CD14-positive monocyte (primary cell): ENCODE results near the gene HPS5. TPM values are rescaled to one million over a fixed set of nuclear protein-coding genes. Genes with fewer than 3 reads are reported as not detected.

Experiments
- DNase-seq, 3 donors: peaks; one replicate each; pipeline ENCODE4 v3.0.0-alpha.2; 2011 to 2022
- H2AFZ ChIP-seq: 2 replicates; pipeline ENCODE4 v1.6.0; 2012; ENCODE audit warnings: mild to moderate bottlenecking, low read depth, low read length, inconsistent platforms; ENCODE audit not compliant: insufficient read depth, poor library complexity, severe bottlenecking
- H3K27ac ChIP-seq, 2 donors: 1 replicate in 1 of 2; 2 replicates in 1 of 2; pipeline ENCODE4 v1.5.1; 2012 to 2013; ENCODE audit warnings: low read length in 2 of 2, control low read depth in 1 of 2, inconsistent platforms in 1 of 2, low read depth in 1 of 2, mild to moderate bottlenecking in 1 of 2
- H3K27me3 ChIP-seq, 2 donors: one replicate each; pipeline versions ENCODE4 v1.6.0 to v1.6.1; 2011 to 2013; ENCODE audit warnings: low read length in 2 of 2; ENCODE audit not compliant: control insufficient read depth in 2 of 2, insufficient read depth in 2 of 2
- H3K36me3 ChIP-seq, 2 donors: replicated peaks in 1 of 2; 1 replicate in 1 of 2; 2 replicates in 1 of 2; pipeline versions ENCODE4 v1.5.1 to v1.6.1; 2012 to 2013; ENCODE audit warnings: low read length in 2 of 2, control low read depth in 1 of 2, inconsistent platforms in 1 of 2, mild to moderate bottlenecking in 1 of 2; ENCODE audit not compliant: insufficient read depth in 2 of 2, control insufficient read depth in 1 of 2
- H3K4me1 ChIP-seq, 2 donors: 1 replicate in 1 of 2; 2 replicates in 1 of 2; pipeline versions ENCODE4 v1.5.1 to v1.6.1; 2012 to 2013; ENCODE audit warnings: low read length in 2 of 2, control low read depth in 1 of 2, inconsistent platforms in 1 of 2, mild to moderate bottlenecking in 1 of 2, moderate library complexity in 1 of 2; ENCODE audit not compliant: insufficient read depth in 2 of 2, control insufficient read depth in 1 of 2
- H3K4me2 ChIP-seq: replicated peaks from 2 replicates; pipeline ENCODE3; 2012; ENCODE audit warnings: low read length, moderate library complexity, mild to moderate bottlenecking; ENCODE audit not compliant: poor library complexity, severe bottlenecking; ENCODE audit errors: extremely low read depth
- H3K4me3 ChIP-seq, 3 experiments: fragments of 200-600 bp in 1 of 3; sonication (generic) in 1 of 3; replicated peaks in 1 of 3; 1 replicate in 2 of 3; 2 replicates in 1 of 3; pipeline ENCODE4 v1.5.1; 2011 to 2013; ENCODE audit warnings: low read length in 3 of 3, mild to moderate bottlenecking in 3 of 3, control low read depth in 2 of 3, low read depth in 2 of 3, inconsistent platforms in 1 of 3, moderate library complexity in 1 of 3
- H3K79me2 ChIP-seq: 2 replicates; pipeline ENCODE4 v1.6.0; 2012; ENCODE audit warnings: mild to moderate bottlenecking, control low read depth, inconsistent platforms, low read length, moderate library complexity; ENCODE audit not compliant: insufficient read depth
- H3K9ac ChIP-seq: 2 replicates; pipeline ENCODE4 v1.6.0; 2017; ENCODE audit warnings: low read length, mild to moderate bottlenecking; ENCODE audit not compliant: insufficient read depth, poor library complexity, severe bottlenecking
- H3K9me3 ChIP-seq, 2 donors: replicated peaks in 1 of 2; 1 replicate in 1 of 2; 2 replicates in 1 of 2; pipeline versions ENCODE4 v1.5.1 to v1.6.1; 2012 to 2013; ENCODE audit warnings: low read length in 2 of 2, control low read depth in 1 of 2; ENCODE audit not compliant: control insufficient read depth in 1 of 2, insufficient read depth in 1 of 2
- H4K20me1 ChIP-seq: 2 replicates; pipeline ENCODE4 v1.6.0; 2012; ENCODE audit warnings: mild to moderate bottlenecking, low read length, control low read depth, moderate library complexity; ENCODE audit not compliant: insufficient read depth
- H3K27ac Mint-ChIP-seq, 7 donors: one replicate each; pipeline ENCODE4 v1.8.0; 2020; ENCODE audit warnings: mild to moderate bottlenecking in 7 of 7, mixed read lengths in 7 of 7, moderate library complexity in 6 of 7, inconsistent platforms in 2 of 7
- H3K27me3 Mint-ChIP-seq, 3 donors: one replicate each; pipeline ENCODE4 v1.8.0; 2021 to 2022; ENCODE audit warnings: low read depth in 3 of 3, mild to moderate bottlenecking in 3 of 3, mixed read lengths in 3 of 3, moderate library complexity in 3 of 3, inconsistent platforms in 1 of 3
- H3K36me3 Mint-ChIP-seq, 2 donors: one replicate each; pipeline ENCODE4 v1.8.0; 2020; ENCODE audit warnings: mixed read lengths in 2 of 2, inconsistent platforms in 1 of 2, mild to moderate bottlenecking in 1 of 2
- H3K4me1 Mint-ChIP-seq: one replicate; pipeline ENCODE4 v1.8.0; 2020; ENCODE audit warnings: mild to moderate bottlenecking, mixed read lengths
- H3K4me3 Mint-ChIP-seq, 2 donors: one replicate each; pipeline ENCODE4 v1.8.0; 2020; ENCODE audit warnings: mild to moderate bottlenecking in 2 of 2, mixed read lengths in 2 of 2, moderate library complexity in 1 of 2
- H3K9me3 Mint-ChIP-seq, 7 donors: one replicate each; pipeline ENCODE4 v1.8.0; 2020 to 2022; ENCODE audit warnings: mixed read lengths in 7 of 7, mild to moderate bottlenecking in 6 of 7, moderate library complexity in 6 of 7, inconsistent platforms in 2 of 7
- WGBS: methylation state at CpG from one replicate; pipeline ENCODE4 v1.1.5; 2013; ENCODE audit warnings: missing lambda C conversion rate; ENCODE audit not compliant: insufficient coverage; 5-methylcytosine and 5-hydroxymethylcytosine counted together
- intact Hi-C, 2 donors: fragments of 100-400 bp; cut with micrococcal nuclease; formaldehyde crosslinking; loops; one replicate each; pipeline versions ENCODE4 v1.15.0 to v1.15.1; 2023
- polyA minus RNA-seq: library from RNA; depleted of rRNA, polyadenylated mRNA; stranded (reverse); fragments of >200 nt; gene quantifications from 2 replicates; pipeline ENCODE4 v1.2.3, GENCODE V29; 2012
- polyA plus RNA-seq, 3 donors: library from polyadenylated mRNA; depleted of rRNA in 1 of 3; unstranded in 2 of 3; stranded (reverse) in 1 of 3; fragments of 300-500 nt in 2 of 3; fragments of >200 nt in 1 of 3; fragmentation: Illumina TruSeq in 2 of 3; gene quantifications; 1 replicate in 2 of 3; 2 replicates in 1 of 3; pipeline ENCODE4 v1.2.3, GENCODE V29; 2012 to 2021
- total RNA-seq, 12 experiments: library from RNA in 1 of 12; stranded (reverse) in 1 of 12; fragments of 120-200 nt in 1 of 12; gene quantifications; one replicate each; pipeline ENCODE4 v1.2.4 and lab custom pipeline; 2013 to 2026; ENCODE audit warnings: mixed read lengths in 6 of 12, inconsistent platforms in 1 of 12
- TF ChIP-seq, protein P1 (sequence below): fragments of 200-600 bp; IDR thresholded peaks from one replicate; pipeline ENCODE4 v1.8.0; 2022; ENCODE audit warnings: antibody characterized with exemption, mild to moderate bottlenecking

HPS5 gene, protein sequence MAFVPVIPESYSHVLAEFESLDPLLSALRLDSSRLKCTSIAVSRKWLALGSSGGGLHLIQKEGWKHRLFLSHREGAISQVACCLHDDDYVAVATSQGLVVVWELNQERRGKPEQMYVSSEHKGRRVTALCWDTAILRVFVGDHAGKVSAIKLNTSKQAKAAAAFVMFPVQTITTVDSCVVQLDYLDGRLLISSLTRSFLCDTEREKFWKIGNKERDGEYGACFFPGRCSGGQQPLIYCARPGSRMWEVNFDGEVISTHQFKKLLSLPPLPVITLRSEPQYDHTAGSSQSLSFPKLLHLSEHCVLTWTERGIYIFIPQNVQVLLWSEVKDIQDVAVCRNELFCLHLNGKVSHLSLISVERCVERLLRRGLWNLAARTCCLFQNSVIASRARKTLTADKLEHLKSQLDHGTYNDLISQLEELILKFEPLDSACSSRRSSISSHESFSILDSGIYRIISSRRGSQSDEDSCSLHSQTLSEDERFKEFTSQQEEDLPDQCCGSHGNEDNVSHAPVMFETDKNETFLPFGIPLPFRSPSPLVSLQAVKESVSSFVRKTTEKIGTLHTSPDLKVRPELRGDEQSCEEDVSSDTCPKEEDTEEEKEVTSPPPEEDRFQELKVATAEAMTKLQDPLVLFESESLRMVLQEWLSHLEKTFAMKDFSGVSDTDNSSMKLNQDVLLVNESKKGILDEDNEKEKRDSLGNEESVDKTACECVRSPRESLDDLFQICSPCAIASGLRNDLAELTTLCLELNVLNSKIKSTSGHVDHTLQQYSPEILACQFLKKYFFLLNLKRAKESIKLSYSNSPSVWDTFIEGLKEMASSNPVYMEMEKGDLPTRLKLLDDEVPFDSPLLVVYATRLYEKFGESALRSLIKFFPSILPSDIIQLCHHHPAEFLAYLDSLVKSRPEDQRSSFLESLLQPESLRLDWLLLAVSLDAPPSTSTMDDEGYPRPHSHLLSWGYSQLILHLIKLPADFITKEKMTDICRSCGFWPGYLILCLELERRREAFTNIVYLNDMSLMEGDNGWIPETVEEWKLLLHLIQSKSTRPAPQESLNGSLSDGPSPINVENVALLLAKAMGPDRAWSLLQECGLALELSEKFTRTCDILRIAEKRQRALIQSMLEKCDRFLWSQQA
- 29.9 TPM for total RNA-seq (2013)
- polyA plus RNA-seq (10 to 100 TPM; 11.4 to 17.7 (median 12.9) TPM), polyA minus RNA-seq (14.0 and 15.6 TPM in 2 replicates), total RNA-seq (lab: John Stamatoyannopoulos, UW) (50.4 to 158 (median 117) reads per million in 11 experiments)

DNA sequence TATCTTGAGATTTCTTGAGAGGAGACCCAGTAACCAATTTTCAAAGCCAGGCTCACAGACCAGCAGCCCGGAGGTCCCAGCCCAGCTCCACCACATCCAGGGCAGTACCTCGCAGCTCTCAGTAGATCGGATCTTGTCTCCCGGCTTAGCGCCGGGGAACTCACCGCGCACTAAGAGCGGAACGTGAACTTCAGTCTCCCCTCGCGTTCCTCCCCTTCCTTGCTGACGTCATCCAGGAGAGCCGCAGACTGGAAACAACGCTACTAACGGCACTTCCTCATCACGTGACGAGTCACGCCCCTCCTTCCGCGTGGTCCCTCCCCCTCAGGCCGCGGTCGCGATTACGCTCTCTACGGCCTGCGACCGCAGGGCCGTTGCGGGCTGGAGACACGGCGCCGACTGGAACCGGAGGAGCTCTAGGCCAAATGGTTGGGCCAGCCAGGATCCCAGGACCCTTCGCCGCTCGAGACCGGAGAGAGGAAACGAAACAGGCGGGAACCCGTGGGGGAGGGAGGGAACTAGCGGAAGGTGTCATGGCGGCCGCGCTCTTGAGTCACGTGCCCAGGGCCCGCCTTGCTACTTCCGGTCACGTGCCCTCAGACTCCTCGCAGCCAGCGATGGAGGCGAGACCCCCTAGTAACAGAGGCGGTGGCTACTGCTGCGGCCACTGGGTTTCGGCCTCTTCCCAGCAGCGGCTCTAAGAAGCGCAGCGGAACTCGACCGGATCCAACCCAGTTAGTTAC, at the start of gene HPS5, which contains the start of gene GTF2H1:
HPS5 (minus strand) TSS at position 172 of the 743 bp plus-strand sequence. CDS start 4,282 bp downstream, outside the sequence.
GTF2H1 (plus strand) TSS at position 599 of the 743 bp plus-strand sequence. CDS start 10,508 bp downstream, outside the sequence.
- peaks cover 35 to 50% of the 10 kb centered on the region in 2 donors for H3K4me1 ChIP-seq
- no peaks in the 10 kb centered on the region for H3K27me3 ChIP-seq
- H3K27ac Mint-ChIP-seq: peak within 1 kb of the TSS; percentile 99 to 100 (median 100)
- peaks cover 11 to 34% of the 10 kb centered on the region in 2 donors for H3K36me3 ChIP-seq
- peaks cover 92% of the 10 kb centered on the region for H3K79me2 ChIP-seq
- H3K9me3 ChIP-seq: no peaks in the 10 kb centered on the region
- WGBS: under 1% methylated on average over 56 of the region's 61 CpGs
- peaks cover 0 to 3% (median 0%) of the 10 kb centered on the region in 7 donors for H3K9me3 Mint-ChIP-seq
- H4K20me1 ChIP-seq: peaks cover 14% of the 10 kb centered on the region
- H3K9ac ChIP-seq: peak within 1 kb of the TSS; percentile 84
- intact Hi-C loops: loop anchor here (2.0 to 10.0 kb wide), 7 partner anchors 45 to 313 kb away; partner anchors contain the start of genes LDHA (in 1 of the 2), SAA2 (in 1 of the 2), SPTY2D1 (in 1 of the 2) and TSG101 (in 1 of the 2)
- peak; percentile 98 to 99 (median 99) for DNase-seq
- peak within 1 kb of the TSS; percentile 75 for H2AFZ ChIP-seq
- H3K4me3 Mint-ChIP-seq: peak within 1 kb of the TSS; percentile 95 to 97
- H3K4me1 Mint-ChIP-seq: peaks cover 60% of the 10 kb centered on the region
- H3K27me3 Mint-ChIP-seq: no peaks in the 10 kb centered on the region
- H3K36me3 Mint-ChIP-seq: peaks cover 24 to 28% of the 10 kb centered on the region in 2 donors
- TF ChIP-seq, protein P1, sequence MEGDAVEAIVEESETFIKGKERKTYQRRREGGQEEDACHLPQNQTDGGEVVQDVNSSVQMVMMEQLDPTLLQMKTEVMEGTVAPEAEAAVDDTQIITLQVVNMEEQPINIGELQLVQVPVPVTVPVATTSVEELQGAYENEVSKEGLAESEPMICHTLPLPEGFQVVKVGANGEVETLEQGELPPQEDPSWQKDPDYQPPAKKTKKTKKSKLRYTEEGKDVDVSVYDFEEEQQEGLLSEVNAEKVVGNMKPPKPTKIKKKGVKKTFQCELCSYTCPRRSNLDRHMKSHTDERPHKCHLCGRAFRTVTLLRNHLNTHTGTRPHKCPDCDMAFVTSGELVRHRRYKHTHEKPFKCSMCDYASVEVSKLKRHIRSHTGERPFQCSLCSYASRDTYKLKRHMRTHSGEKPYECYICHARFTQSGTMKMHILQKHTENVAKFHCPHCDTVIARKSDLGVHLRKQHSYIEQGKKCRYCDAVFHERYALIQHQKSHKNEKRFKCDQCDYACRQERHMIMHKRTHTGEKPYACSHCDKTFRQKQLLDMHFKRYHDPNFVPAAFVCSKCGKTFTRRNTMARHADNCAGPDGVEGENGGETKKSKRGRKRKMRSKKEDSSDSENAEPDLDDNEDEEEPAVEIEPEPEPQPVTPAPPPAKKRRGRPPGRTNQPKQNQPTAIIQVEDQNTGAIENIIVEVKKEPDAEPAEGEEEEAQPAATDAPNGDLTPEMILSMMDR: no peak
- peak within 1 kb of the TSS; percentile 77 for H3K4me2 ChIP-seq
- H3K4me3 ChIP-seq: peak within 1 kb of the TSS; percentile 58 to 82 (median 82)
- peak within 1 kb of the TSS; percentile 93 to 94 for H3K27ac ChIP-seq
